SKM-1 (cell line): ENCODE results near the gene WAS.
A peak's percentile ranks its signal among the peaks of the same experiment; 100 is the strongest.
"Not testable (repeated sequence)": the region's sequence is repeated elsewhere in the genome, so short reads cannot be mapped to it uniquely, and the experiment has no call there.

Source experiments
- DNase-seq: peaks from one replicate; lab custom pipeline; 2025; ENCODE audit not compliant: unreplicated experiment; lab: John Stamatoyannopoulos, UW

The WAS gene

DNA sequence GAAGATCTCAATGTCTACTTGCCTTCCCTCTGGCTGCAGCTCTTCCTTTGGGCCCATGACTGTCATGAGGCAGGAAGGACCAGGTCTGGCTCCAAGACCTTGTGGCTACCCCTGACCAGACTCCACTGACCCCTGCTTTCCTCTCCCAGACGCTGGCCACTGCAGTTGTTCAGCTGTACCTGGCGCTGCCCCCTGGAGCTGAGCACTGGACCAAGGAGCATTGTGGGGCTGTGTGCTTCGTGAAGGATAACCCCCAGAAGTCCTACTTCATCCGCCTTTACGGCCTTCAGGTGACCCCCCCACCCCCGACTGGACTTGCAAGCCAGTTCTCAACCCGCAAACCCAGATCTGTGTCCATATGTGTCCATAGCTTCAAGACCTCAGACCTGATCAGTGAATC is 535 bp downstream of the WAS start:
- DNase-seq, result no peak

DNA sequence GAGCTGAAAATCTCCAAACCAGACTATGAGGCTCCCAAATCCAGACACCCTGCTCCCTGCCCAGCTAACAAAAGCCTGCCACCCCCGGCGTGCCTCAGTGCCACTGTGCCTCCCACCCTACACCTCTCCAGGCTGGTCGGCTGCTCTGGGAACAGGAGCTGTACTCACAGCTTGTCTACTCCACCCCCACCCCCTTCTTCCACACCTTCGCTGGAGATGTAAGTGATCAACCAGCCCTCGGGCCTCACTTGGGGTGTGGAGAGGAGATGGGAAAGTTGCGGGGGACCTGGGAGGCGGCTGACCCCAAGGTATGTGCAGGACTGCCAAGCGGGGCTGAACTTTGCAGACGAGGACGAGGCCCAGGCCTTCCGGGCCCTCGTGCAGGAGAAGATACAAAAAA is 1.8 kb downstream of the WAS start:
- no peak for DNase-seq

DNA sequence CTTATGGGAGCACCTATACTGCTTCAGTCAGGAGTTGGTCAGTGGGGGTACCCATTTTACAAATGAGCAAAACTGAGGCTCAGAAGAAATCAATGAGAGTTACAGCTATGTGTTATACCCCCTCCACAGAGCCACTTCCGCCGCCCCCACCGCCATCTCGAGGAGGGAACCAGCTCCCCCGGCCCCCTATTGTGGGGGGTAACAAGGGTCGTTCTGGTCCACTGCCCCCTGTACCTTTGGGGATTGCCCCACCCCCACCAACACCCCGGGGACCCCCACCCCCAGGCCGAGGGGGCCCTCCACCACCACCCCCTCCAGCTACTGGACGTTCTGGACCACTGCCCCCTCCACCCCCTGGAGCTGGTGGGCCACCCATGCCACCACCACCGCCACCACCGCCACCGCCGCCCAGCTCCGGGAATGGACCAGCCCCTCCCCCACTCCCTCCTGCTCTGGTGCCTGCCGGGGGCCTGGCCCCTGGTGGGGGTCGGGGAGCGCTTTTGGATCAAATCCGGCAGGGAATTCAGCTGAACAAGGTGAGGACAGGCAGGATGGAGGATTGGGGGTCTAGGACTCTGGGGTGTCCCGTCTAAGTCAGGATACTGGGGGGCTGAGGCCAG is 5.0 kb downstream of the WAS start:
- no peak for DNase-seq

DNA sequence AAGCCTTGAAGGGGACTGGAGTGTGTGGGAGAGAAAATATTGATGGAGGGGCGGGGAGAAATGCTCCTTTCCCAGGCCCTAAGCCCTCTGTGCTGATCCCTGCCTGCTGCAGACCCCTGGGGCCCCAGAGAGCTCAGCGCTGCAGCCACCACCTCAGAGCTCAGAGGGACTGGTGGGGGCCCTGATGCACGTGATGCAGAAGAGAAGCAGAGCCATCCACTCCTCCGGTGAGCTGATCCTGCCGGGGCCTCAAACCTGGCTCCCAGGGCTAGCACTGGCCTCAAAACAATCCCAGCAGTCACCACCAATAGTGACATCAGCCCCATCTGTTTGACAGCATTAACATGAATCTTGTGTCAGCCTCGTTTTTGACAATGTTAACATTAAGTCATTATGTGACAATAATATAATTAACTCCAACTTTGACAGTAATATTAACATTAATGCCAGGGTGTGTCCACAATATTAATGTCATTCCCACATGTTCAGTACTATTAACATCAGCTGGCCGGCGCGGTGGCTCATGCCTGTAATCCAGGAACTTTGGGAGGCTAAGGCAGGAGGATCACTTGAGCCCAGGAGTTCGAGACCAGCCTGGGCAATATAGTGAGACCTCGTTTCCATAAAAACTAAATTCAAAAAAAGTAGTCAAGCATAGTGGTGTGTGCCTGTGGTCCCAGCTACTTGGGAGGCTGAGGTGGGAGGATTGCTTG is 5.8 kb downstream of the WAS start:
- DNase-seq, result no peak

DNA sequence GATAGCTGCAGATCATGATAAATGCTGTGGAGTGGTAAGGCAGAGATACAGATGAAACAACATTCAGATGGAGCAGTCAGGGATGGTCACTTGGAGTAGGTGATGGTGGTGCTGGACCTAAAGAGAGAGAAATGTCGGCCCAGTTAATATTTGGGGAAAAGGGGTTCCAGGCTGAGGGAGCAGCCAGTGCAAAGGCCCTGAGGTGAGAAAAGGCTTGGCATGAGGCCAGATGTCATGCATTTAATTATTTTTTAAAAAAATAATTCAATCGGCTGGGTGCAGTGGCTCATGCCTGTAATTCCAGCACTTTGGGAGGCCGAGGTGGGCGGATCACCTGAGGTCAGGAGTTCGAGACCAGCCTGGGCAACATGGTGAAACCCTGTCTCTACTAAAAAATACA is 8.1 kb downstream of the WAS start:
- DNase-seq, result not testable (repeated sequence)

DNA sequence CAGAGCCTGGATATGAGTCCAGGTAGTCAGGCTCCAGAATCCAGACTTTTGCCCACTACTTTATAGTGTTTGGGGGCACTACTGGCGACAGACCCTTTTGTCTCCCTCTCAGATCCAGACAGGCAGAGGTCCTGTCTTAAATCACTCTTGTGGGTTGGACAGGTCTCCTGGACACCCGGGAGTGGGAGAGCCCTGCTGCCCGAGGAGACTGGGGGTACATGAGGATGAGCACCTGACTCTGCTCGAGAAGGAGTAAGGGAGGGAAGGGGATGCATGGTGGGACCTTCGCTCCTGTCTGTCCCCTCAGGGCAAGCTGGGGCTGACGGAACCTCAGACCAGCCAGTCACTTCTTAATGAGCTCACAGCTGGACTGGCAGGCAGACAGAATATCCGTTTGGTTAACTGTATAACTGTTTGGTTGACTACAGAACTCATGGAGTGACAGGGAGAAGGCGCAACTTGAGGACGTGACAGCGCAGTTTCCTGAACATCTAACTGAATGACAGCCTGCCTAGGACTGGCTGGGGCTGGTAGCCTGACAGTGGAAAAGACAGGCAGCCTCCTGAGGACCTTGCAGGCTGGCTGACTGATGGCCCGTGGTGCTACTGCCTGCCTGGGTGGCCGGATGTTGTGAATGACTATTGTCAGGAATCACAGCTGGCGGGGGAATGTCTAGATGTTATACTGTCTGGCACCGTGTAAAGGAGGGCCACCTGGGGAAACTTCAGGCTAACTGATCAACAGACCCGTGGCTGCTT is 11.4 kb downstream of the WAS start:
- DNase-seq, result no peak

DNA sequence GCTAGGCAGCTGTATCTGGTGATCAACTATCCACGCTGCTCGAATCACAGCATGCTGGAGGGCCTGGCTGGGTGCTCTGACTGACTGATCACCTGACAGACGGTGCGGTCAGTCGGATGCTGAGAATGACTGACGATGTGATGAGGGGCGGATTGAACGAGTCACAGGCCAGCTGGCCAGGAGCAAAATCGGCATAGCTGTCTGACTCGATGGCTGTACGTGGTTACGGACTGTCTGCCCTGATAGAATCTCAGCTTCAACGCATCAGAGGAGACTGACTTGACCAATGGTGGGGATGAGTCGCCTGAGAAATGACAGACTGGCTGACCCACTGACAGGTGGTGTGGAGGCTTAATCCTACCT is 11.9 kb downstream of the WAS start:
- DNase-seq, result no peak

DNA sequence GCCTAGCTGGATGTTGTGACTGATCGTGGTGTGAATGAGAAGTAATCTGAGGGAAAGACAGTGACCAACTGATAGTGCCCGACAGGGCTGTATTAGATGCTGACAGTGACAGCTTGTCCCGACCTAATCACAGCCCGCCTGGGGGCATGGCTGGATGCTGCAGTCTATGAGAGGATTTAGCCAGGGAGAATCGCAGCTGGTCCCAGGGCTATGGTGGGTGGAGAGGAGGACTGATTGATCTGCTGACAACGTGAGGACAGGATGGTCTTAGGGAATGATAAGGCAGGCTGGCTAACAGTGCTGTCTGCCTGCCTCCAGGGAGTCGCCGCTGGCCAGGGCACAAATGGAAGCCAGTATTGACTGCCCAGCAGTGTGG is 12.3 kb downstream of the WAS start:
- no peak for DNase-seq

DNA sequence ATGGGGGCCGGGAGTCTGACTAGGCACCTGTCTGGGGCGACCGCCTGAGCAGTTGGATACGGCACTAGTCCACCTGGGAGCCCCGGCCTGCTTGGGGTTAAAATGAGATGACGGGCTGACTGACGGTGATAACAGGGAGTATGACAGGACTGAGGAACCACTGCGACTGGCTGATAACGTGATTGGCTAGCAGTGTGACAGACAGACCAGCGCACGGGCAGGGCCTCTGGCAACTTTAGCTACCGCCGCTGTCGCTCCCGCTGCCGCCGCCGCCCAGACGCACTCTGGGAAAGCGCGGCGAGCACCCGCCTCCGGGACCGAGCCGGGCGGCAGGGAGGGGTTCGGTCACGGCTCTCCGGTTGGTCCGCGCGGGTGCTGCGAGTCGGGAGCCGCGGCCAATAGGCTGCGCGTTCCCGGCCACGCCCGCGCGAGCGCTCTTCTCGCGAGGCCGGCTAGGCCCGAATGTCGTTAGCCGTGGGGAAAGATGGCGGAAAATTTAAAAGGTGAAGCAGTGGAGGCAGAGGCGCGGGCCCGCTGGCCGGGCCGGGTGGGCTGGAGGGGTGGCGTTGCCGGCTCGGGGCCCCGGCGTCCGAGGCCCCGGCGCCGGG is 12.8 kb downstream of the WAS start, which contains the start of gene SUV39H1:
Gene SUV39H1, plus strand, starts transcription at position 434 of the 608 bp plus-strand sequence. Its CDS starts 51 bp downstream, at position 485.
- peak; percentile 8 for DNase-seq

DNA sequence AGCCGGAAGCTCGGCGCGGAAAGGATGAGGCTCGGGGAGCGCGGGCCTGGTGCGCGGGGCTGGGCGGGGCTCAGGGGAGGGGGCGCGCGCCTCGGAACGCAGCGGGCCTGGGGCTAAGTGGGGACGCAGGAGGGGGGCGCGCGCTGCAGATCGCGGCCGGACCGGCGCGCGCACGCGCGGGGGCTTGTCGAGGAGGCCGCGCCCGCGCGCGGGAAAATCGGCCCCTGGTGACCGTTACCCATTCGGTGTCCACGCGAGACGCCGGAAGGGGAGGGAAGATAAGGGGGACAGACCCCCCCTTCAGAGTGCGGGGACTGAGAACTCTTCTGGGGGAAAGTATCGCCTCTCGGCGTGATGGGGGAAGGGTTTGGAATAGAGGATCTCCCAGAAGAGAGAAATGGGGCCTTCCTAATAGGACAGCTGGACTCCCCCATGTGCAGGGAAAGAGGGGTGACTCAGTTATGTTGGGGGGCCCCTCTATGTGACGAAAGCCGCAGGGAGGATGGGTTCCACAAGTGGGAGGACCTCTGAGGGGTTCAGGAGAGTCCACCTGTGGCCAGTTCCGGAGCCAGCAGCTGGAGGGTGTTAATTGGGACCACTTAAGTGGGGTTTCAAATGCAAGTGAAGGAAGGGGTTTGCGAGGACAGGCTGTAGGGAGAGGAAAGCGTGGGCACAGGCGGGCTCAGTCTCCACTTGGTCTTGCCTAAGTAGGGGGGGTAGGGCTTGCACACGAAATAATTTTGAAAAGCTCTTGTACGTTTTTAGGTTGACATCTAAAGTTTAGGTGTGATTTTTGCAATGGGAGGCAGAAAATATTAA is 13.5 kb downstream of the WAS start:
- no peak for DNase-seq

DNA sequence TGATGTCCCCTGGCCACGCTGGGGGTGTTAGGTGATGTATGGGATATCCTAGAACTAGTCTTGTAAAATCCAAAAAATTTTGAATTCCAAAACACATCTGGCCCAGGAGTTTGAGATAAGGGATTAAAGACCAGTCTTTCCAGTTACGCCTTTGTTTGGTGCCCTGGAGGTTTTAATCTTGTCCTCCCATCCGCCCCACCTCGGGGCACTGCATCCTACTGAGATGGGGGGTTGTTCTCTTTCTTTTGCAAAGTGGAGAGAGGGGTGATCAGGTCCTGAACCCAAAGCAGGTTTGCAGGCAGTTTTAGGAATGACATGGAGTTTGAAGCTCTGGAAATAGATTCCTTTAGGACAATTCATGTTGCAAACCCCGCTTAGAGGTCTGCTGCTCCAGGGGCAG is 14.7 kb downstream of the WAS start:
- DNase-seq, result no peak

DNA sequence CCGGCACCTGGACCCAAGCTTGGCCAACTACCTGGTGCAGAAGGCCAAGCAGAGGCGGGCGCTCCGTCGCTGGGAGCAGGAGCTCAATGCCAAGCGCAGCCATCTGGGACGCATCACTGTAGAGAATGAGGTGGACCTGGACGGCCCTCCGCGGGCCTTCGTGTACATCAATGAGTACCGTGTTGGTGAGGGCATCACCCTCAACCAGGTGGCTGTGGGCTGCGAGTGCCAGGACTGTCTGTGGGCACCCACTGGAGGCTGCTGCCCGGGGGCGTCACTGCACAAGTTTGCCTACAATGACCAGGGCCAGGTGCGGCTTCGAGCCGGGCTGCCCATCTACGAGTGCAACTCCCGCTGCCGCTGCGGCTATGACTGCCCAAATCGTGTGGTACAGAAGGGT is 16.6 kb downstream of the WAS start:
- DNase-seq, result no peak

DNA sequence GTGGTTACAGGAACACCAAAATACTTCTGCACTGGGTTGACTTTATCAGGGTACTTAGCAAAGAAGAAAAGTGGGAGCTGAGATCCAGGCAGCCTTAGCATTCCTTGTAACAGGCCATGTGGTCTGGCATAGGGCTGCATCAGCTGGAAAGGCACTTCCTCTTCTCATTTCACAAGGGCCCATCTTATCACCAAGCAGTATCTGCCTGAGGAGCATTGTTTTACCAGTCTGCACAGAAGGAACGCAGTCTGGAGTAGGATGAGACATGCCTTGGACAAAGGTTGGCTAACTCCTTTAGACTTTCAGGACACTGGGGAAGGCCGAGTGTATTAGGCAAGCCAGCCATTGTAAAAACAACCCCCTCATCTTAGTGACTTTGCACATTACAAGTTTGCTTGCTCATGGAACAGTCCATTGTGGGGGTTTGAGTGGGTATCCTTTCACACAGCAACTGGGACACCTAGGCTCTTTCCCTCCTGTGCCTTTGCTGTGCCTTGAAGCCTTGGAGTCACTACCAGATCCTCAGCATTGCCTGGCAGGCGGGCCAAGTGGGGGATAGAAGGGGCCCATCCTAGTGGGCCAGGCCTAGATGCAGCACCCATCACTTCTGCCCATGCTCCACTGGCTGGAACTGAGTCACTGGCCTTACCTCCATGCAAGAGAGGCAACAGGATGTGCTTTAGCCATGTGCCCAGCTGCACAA is 17.5 kb downstream of the WAS start:
- no peak for DNase-seq

DNA sequence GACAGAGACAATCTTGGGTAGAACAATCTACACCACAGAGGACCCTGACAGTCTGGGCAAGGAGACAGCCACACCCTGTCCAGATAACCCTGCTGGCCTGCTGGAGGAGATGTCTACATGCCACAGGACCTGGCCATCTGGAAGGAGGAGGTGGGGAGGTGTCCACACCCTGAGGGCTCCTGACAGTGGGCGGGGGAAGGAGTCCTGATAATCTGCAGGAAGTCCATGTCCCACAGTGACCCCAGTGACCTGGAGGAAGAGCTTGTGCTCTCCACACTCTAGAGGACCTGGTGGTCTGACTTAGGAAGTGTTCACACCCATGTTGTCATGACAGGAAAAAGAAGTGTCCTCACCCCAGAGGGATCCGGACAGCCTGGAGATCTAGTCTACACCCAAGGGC is 18.4 kb downstream of the WAS start:
- DNase-seq, result no peak

DNA sequence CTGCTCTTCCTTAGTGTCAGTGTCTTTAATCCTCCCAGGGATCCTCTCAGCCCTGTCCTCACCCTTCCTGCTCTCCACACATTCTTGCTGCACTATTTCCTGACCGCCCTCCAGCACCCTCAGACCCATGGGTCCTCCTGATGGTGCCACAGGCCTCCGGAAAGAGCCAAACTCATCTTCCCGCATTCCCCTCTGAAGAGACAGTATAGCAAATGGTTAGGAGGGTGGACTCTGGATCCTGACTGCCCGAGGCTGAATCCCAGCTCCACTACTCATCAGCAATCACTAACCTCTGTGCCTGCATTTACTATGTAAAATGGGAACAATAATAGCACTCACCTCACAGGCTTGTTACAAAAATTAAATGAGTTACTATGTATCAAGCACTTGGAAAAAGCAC is 19.1 kb downstream of the WAS start:
- no peak for DNase-seq

DNA sequence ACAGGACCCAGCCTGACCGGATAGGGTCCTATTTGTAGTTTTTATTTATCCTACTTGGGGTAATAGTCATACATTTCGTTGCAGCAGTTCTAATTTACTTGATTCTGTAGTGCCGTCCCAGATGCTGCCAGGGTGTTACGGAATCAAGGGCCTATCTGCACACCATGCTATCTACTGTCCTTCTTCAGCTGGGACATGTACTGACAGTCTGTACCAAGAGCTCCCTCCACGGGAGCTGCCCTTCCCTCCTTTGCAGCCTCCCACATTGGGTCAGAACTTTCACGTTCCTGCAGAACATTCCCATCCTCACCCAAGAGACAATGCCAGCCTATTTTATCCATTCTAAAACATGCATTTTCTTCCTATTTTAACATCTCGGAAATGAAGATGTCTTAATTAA is 19.6 kb downstream of the WAS start:
- no peak for DNase-seq

DNA sequence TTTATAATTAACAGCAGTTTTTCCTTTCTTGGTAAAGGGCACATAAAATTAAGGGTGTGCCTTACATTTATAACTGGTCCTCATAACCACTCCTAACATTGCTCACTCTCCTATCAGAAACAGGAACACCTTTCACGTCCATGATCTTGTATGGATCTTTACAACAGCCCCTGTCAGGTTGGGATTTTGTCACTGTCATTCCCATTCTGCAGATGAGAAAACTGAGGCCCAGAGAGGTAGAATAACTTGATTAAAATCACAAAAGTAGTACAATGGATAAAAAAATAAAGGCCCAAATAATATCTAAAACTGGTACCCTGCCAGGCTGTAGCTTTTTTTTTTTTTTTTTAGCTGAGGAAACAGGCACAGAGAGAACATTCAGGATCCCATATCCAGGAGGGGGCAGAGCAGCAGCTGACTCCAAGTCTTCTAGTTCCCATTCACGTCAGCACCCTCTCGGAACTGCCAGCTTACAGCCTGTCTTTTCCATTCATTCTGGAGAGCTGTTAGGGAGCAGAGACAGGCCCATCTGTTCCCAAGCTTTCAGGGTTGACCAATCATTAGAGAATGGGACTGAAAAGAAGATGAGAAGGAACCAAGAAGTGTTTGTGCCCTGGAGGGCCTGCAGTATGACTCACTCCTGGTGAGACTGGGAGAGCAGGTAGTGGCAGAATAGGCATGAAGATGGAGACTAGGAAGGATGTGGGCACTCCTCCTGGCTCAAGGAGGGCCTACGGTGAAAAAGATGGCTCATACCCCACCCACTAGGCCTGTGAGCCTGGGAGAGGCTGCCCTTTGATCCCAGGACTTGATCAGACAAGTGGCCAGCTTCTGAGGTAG is 20.3 kb downstream of the WAS start:
- no peak for DNase-seq

DNA sequence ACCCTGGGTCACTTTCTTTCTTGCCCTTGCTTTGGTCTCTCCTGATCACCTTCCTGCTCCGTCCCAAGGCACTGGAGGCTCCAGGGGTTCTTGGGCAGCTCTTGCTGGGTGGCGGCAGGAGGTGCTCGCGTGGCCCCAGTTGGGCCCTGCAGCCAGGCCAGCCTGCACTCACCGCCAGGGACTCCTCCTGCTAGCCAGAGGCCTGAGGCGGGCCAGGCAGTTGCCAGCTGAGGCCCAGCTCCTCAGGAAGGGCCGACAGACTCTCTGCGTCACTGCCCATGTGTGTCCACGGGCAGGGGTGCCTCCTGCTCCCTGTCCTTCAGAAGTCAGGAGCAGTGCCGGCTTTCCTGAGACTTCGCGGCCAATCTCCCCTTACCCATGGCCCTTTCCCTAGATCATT is 22.3 kb downstream of the WAS start:
- DNase-seq, result no peak

DNA sequence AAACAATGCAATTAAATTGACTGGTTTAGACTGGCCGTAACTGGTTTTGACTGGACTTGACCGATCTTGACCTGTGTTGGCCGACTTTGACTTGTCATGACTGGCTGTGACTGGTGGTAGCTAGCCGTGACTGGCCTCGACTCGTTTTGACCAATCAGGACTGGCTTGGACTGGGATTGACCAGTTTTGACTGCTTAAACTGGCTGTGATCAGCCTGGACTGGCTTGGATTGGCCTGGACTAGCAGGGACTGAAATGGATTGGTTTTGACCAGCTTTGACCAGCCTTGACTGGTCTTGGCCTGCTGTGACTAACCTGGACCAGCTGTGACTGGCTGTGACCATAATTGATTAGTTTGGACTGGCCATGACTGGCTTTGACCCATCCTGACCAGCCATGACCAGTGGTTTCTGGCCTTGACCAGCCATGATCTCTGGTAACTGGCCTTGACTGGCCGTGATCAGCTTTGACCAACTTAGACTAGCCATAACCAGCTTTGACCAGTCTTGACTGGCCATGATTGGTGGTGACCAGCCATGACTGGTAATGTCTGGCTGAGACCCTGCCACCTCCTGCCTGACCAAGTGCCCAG is 26.0 kb downstream of the WAS start:
- DNase-seq, result no peak
